Hematopoietic multipotent progenitor cell treated with erythropoietin and hydrocortisone succinate and interleukin-3 and kit ligand, for 15 days (in vitro differentiated cells): ENCODE results near the gene TMEM145.
"Not testable (repeated sequence)": the region's sequence is repeated elsewhere in the genome, so short reads cannot be mapped to it uniquely, and the experiment has no call there.

Source experiments
- DNase-seq: peaks from one replicate; pipeline ENCODE4 v3.0.0-alpha.2; 2015; ENCODE audit warnings: low spot score

The TMEM145 gene

GRCh38 chr19:42334697-42335373 lies 21.7 kb downstream of the TMEM145 start:
- no peak for DNase-seq

GRCh38 chr19:42335374-42335936 lies 22.3 kb downstream of the TMEM145 start:
- DNase-seq = no peak

- DNase-seq = no peak
Observed at GRCh38 chr19:42335971-42336370, 22.9 kb downstream of the TMEM145 start.

- not testable (repeated sequence) for DNase-seq
Observed at GRCh38 chr19:42339126-42339860, 26.2 kb downstream of the TMEM145 start.

- DNase-seq = not testable (repeated sequence)
Observed at GRCh38 chr19:42339922-42340321, 26.8 kb downstream of the TMEM145 start.

GRCh38 chr19:42343344-42344110 lies 30.4 kb downstream of the TMEM145 start:
- DNase-seq = no peak

GRCh38 chr19:42344336-42344893 lies 31.3 kb downstream of the TMEM145 start:
- no peak for DNase-seq

- DNase-seq = no peak
Observed at GRCh38 chr19:42345191-42345812, 32.2 kb downstream of the TMEM145 start.

GRCh38 chr19:42348211-42348610 lies 35.1 kb downstream of the TMEM145 start:
- DNase-seq = no peak

- no peak for DNase-seq
Observed at GRCh38 chr19:42349378-42350107, 36.4 kb downstream of the TMEM145 start.

GRCh38 chr19:42350417-42350816 lies 37.3 kb downstream of the TMEM145 start:
- DNase-seq = no peak

GRCh38 chr19:42351079-42351735 lies 38.1 kb downstream of the TMEM145 start:
- DNase-seq = no peak

- no peak for DNase-seq
Observed at GRCh38 chr19:42352301-42353259, 39.5 kb downstream of the TMEM145 start.

GRCh38 chr19:42353341-42354015 lies 40.4 kb downstream of the TMEM145 start:
- DNase-seq = no peak

- DNase-seq = no peak
Observed at GRCh38 chr19:42355896-42356295, 42.8 kb downstream of the TMEM145 start.

- DNase-seq = no peak
Observed at GRCh38 chr19:42356686-42357085, 43.6 kb downstream of the TMEM145 start.

- DNase-seq = no peak
Observed at GRCh38 chr19:42357290-42357689, 44.2 kb downstream of the TMEM145 start.

- no peak for DNase-seq
Observed at GRCh38 chr19:42360787-42361544, 47.9 kb downstream of the TMEM145 start.
